SK-N-SH treated with all-trans-retinoic acid at 6 μM for 48 hours (cell line): ENCODE results near the gene C6orf89.

Experiments
- ATAC-seq: fragments of 200-7000 bp; cut with Tn5 transposase; 3 replicates; pipeline ENCODE4 v1.9.1; 2020; ENCODE audit warnings: mild to moderate bottlenecking, moderate library complexity
- ARNTL ChIP-seq: fragments of 450-650 bp; formaldehyde crosslinking; IDR thresholded peaks from 2 replicates; pipeline ENCODE4 v1.5.0; 2020; ENCODE audit warnings: low read depth, mild to moderate bottlenecking, moderate library complexity, borderline replicate concordance
- BACH2 ChIP-seq: fragments of 250-450 bp; sonication (Bioruptor Pico); IDR thresholded peaks from 2 replicates; pipeline ENCODE4 v1.9.0; 2021; ENCODE audit warnings: mild to moderate bottlenecking, borderline replicate concordance
- CREB5 ChIP-seq: fragments of 250-450 bp; sonication (Bioruptor Pico); IDR thresholded peaks from 2 replicates; pipeline ENCODE4 v1.5.1; 2020; ENCODE audit warnings: low read depth, mild to moderate bottlenecking, moderate library complexity
- CSRNP3 ChIP-seq: fragments of 250-450 bp; sonication (Bioruptor Pico); IDR thresholded peaks from 2 replicates; pipeline ENCODE4 v1.5.1; 2021; ENCODE audit warnings: mild to moderate bottlenecking, moderate library complexity
- ESRRG ChIP-seq: fragments of 250-450 bp; sonication (Bioruptor Pico); IDR thresholded peaks from 2 replicates; pipeline ENCODE4 v1.6.1; 2021; ENCODE audit warnings: mild to moderate bottlenecking
- GLIS3 ChIP-seq: fragments of 250-450 bp; sonication (Bioruptor Pico); IDR thresholded peaks from 2 replicates; pipeline ENCODE4 v1.5.0; 2020; ENCODE audit warnings: mild to moderate bottlenecking, moderate library complexity
- ISL1 ChIP-seq: fragments of 250-450 bp; sonication (Bioruptor Pico); IDR thresholded peaks from 2 replicates; pipeline ENCODE4 v2.1.2; 2022; ENCODE audit warnings: mild to moderate bottlenecking, moderate library complexity
- POU6F1 ChIP-seq: fragments of 250-450 bp; sonication (Bioruptor Pico); IDR thresholded peaks from 2 replicates; pipeline ENCODE4 v1.8.0; 2021; ENCODE audit warnings: low read depth, mild to moderate bottlenecking, moderate library complexity, borderline replicate concordance
- PPARA ChIP-seq: fragments of 250-450 bp; sonication (Bioruptor Pico); IDR thresholded peaks from 2 replicates; pipeline ENCODE4 v1.5.0; 2020; ENCODE audit warnings: mild to moderate bottlenecking, borderline replicate concordance
- RARB ChIP-seq: fragments of 250-450 bp; sonication (Bioruptor Pico); IDR thresholded peaks from 2 replicates; pipeline ENCODE4 v1.8.0; 2021; ENCODE audit warnings: mild to moderate bottlenecking, moderate library complexity
- SNAI2 ChIP-seq: fragments of 250-450 bp; sonication (Bioruptor Pico); IDR thresholded peaks from 2 replicates; pipeline ENCODE4 v1.5.0; 2020; ENCODE audit warnings: mild to moderate bottlenecking, moderate library complexity
- TOX ChIP-seq: fragments of 250-450 bp; sonication (Bioruptor Pico); IDR thresholded peaks from 2 replicates; pipeline ENCODE4 v1.8.0; 2021; ENCODE audit warnings: mild to moderate bottlenecking, moderate library complexity, borderline replicate concordance
- TSHZ2 ChIP-seq: fragments of 250-450 bp; sonication (Bioruptor Pico); IDR thresholded peaks from 2 replicates; pipeline ENCODE4 v1.5.0; 2020; ENCODE audit warnings: mild to moderate bottlenecking, moderate library complexity
- ZC3H10 ChIP-seq: fragments of 250-450 bp; sonication (Bioruptor Pico); IDR thresholded peaks from 2 replicates; pipeline ENCODE4 v1.5.1; 2021; ENCODE audit warnings: mild to moderate bottlenecking, moderate library complexity
- ZFP30 ChIP-seq: fragments of 450-650 bp; formaldehyde crosslinking; IDR thresholded peaks from 2 replicates; pipeline ENCODE4 v1.5.0; 2022; ENCODE audit warnings: mild to moderate bottlenecking, moderate library complexity
- ZNF565 ChIP-seq: fragments of 450-650 bp; formaldehyde crosslinking; conservative IDR thresholded peaks from 2 replicates; pipeline ENCODE4 v1.5.0; 2020; ENCODE audit warnings: low read depth, mild to moderate bottlenecking, moderate library complexity
- ZNF8 ChIP-seq: fragments of 450-650 bp; formaldehyde crosslinking; IDR thresholded peaks from 2 replicates; pipeline ENCODE4 v1.5.0; 2020; ENCODE audit warnings: mild to moderate bottlenecking, moderate library complexity

Gene C6orf89

GRCh38 chr6:36969988-36970891 is 84.5 kb downstream of the C6orf89 start:
- TF ChIP-seq ISL1 (CRISPR knock-in tag) (no peak), TSHZ2 (CRISPR knock-in tag) (no peak), CSRNP3 (CRISPR knock-in tag) (no peak), SNAI2 (CRISPR knock-in tag) (no peak)
- TF ChIP-seq, all 23 proteins: peak for 0
- no peak for ATAC-seq

- no peak for ATAC-seq
- TF ChIP-seq ARNTL (no peak), CREB5 (no peak), ESRRG (no peak), ZNF8 (no peak), TOX (CRISPR knock-in tag) (no peak), ZFP30 (CRISPR knock-in tag) (no peak), ZNF565 (CRISPR knock-in tag) (no peak), BACH2 (no peak), PPARA (CRISPR knock-in tag) (no peak), SNAI2 (CRISPR knock-in tag) (no peak)
Measured at GRCh38 chr6:36970892-36971842, 85.4 kb downstream of the C6orf89 start.

- ATAC-seq: no peak
- TF ChIP-seq POU6F1 (CRISPR knock-in tag): no peak
- TF ChIP-seq TSHZ2 (CRISPR knock-in tag): no peak
- no peak for TF ChIP-seq BACH2
- no peak for TF ChIP-seq ESRRG
- no peak for TF ChIP-seq GLIS3 (CRISPR knock-in tag)
- no peak for TF ChIP-seq RARB (CRISPR knock-in tag)
- TF ChIP-seq CSRNP3 (CRISPR knock-in tag): no peak
- no peak for TF ChIP-seq ZNF8
- no peak for TF ChIP-seq ZC3H10 (CRISPR knock-in tag)
- TF ChIP-seq SNAI2 (CRISPR knock-in tag): no peak
- TF ChIP-seq, all 23 proteins: peak for 0
Measured at GRCh38 chr6:36971921-36972673, 86.3 kb downstream of the C6orf89 start.
